A172 (cell line): ENCODE results near the gene HPRT1. TPM values are rescaled to one million over a fixed set of nuclear protein-coding genes. Genes with fewer than 3 reads are reported as not detected.
A peak's percentile ranks its signal among the peaks of the same experiment; 100 is the strongest.

ENCODE experiments used
- DNase-seq: peaks from one replicate; pipeline ENCODE4 v3.0.0-alpha.2; 2015; ENCODE audit warnings: low spot score
- total RNA-seq: library from RNA; depleted of rRNA; stranded (reverse); fragments of >200 nt; shearing (Covaris generic); gene quantifications from 2 replicates; pipeline ENCODE4 v1.2.3, GENCODE V29; 2014

HPRT1 gene
- total RNA-seq, 1 experiment from 2014 or later = 11.8 TPM

- DNase-seq = no peak
Observed at GRCh38 chrX:134476284-134476683, 16.3 kb downstream of the HPRT1 start.

- no peak for DNase-seq
Observed at GRCh38 chrX:134478374-134478773, 18.4 kb downstream of the HPRT1 start.

- no peak for DNase-seq
Observed at GRCh38 chrX:134480061-134480460, 20.1 kb downstream of the HPRT1 start.

- no peak for DNase-seq
Observed at GRCh38 chrX:134481339-134481738, 21.4 kb downstream of the HPRT1 start.

GRCh38 chrX:134482371-134482770 lies 22.4 kb downstream of the HPRT1 start:
- no peak for DNase-seq

GRCh38 chrX:134484039-134484438 lies 24.1 kb downstream of the HPRT1 start:
- peak; percentile 27 for DNase-seq

GRCh38 chrX:134501941-134502340 lies 42.0 kb downstream of the HPRT1 start:
- no peak for DNase-seq

GRCh38 chrX:134502686-134503085 lies 42.7 kb downstream of the HPRT1 start:
- no peak for DNase-seq

GRCh38 chrX:134512566-134512965 lies 52.6 kb downstream of the HPRT1 start:
- peak; percentile 44 for DNase-seq

GRCh38 chrX:134513091-134513490 lies 53.1 kb downstream of the HPRT1 start:
- no peak for DNase-seq

GRCh38 chrX:134520860-134521390 lies 61.0 kb downstream of the HPRT1 start:
- peak; percentile 45 for DNase-seq

GRCh38 chrX:134524181-134524580 lies 64.2 kb downstream of the HPRT1 start:
- DNase-seq = no peak

GRCh38 chrX:134525086-134525792 lies 65.3 kb downstream of the HPRT1 start:
- peak; percentile 10 for DNase-seq

GRCh38 chrX:134526399-134526798 lies 66.4 kb downstream of the HPRT1 start:
- no peak for DNase-seq

GRCh38 chrX:134528960-134529359 lies 69.0 kb downstream of the HPRT1 start:
- DNase-seq = no peak

- DNase-seq = no peak
Observed at GRCh38 chrX:134529481-134529880, 69.5 kb downstream of the HPRT1 start.

GRCh38 chrX:134530845-134531244 lies 70.9 kb downstream of the HPRT1 start:
- no peak for DNase-seq

GRCh38 chrX:134533352-134533751 lies 73.4 kb downstream of the HPRT1 start:
- no peak for DNase-seq

GRCh38 chrX:134533952-134534351 lies 74.0 kb downstream of the HPRT1 start:
- DNase-seq = no peak

GRCh38 chrX:134537179-134537955 lies 77.4 kb downstream of the HPRT1 start:
- peak; percentile 76 for DNase-seq

GRCh38 chrX:134538316-134538715 lies 78.4 kb downstream of the HPRT1 start:
- no peak for DNase-seq

GRCh38 chrX:134541906-134542305 lies 81.9 kb downstream of the HPRT1 start:
- DNase-seq = no peak

GRCh38 chrX:134542485-134542884 lies 82.5 kb downstream of the HPRT1 start:
- no peak for DNase-seq
